ENCODE results near the gene GHDC. TPM values are rescaled to one million over a fixed set of nuclear protein-coding genes. Genes with fewer than 3 reads are reported as not detected.

The GHDC gene
- total RNA-seq, 2 experiments from 2014 or later, result 6.8 to 8.3 TPM

GRCh38 chr17:42171831-42172230 lies 22.5 kb downstream of the GHDC start:
- POLR2A ChIA-PET, result no interaction called here
- intact Hi-C loops (cut with DNase I, micrococcal nuclease), result no loop called here
- Mint-ChIP-seq H3K27me3 (no peaks in the 10 kb centered on the region), H3K9me3 (no peaks in the 10 kb centered on the region), H3K4me1 (ENCODE audit: low read depth) (no peaks in the 10 kb centered on the region), H3K36me3 (ENCODE audit: low read depth) (no peaks in the 10 kb centered on the region), H3K27ac (no peak overlapping the region), H3K4me3 (no peak overlapping the region)
- Histone ChIP-seq H3K36me3 (ENCODE audit: insufficient read depth, low read length) (no peaks in the 10 kb centered on the region), H3K27ac (ENCODE audit: low read depth in 1 of 2, low read length in 2 of 2) (no peak overlapping the region), H3K4me1 (ENCODE audit: insufficient read depth, low read length) (peaks cover 3% of the 10 kb centered on the region), H3K4me3 (ENCODE audit: low read length) (no peak overlapping the region), H3K27me3 (ENCODE audit: control insufficient read depth in 1 of 2, insufficient read depth in 2 of 2, low read length in 2 of 2) (no peaks in the 10 kb centered on the region), H3K9me3 (ENCODE audit: control insufficient read depth in 1 of 2, insufficient read depth in 1 of 2, low read length in 2 of 2) (no peaks in the 10 kb centered on the region)
- no peak for TF ChIP-seq CTCF (IDR thresholded peaks at IDR 0.05)
- ATAC-seq (ENCODE audit: poor library complexity), result no peak
- CTCF ChIA-PET, result no interaction called here
- no peak for DNase-seq

GRCh38 chr17:42169351-42169750 lies 24.9 kb downstream of the GHDC start:
- H3K27me3 Mint-ChIP-seq, result no peaks in the 10 kb centered on the region
- Histone ChIP-seq H3K36me3 (ENCODE audit: insufficient read depth, low read length) (no peaks in the 10 kb centered on the region), H3K27me3 (ENCODE audit: control insufficient read depth in 1 of 2, insufficient read depth in 2 of 2, low read length in 2 of 2) (no peaks in the 10 kb centered on the region), H3K4me1 (ENCODE audit: insufficient read depth, low read length) (peaks cover 1% of the 10 kb centered on the region), H3K4me3 (ENCODE audit: low read length) (no peak overlapping the region), H3K27ac (ENCODE audit: low read depth in 1 of 2, low read length in 2 of 2) (no peak overlapping the region), H3K9me3 (ENCODE audit: control insufficient read depth in 1 of 2, insufficient read depth in 1 of 2, low read length in 2 of 2) (no peaks in the 10 kb centered on the region)
- DNase-seq (no peak), ATAC-seq (ENCODE audit: poor library complexity) (no peak)
- no peaks in the 10 kb centered on the region for H3K9me3 Mint-ChIP-seq
- no peaks in the 10 kb centered on the region for H3K4me1 Mint-ChIP-seq (ENCODE audit: low read depth)
- intact Hi-C loops (cut with DNase I, micrococcal nuclease), result no loop called here
- no peak overlapping the region for H3K27ac Mint-ChIP-seq
- TF ChIP-seq CTCF (IDR thresholded peaks at IDR 0.05), result no peak
- no peaks in the 10 kb centered on the region for H3K36me3 Mint-ChIP-seq (ENCODE audit: low read depth)
- H3K4me3 Mint-ChIP-seq, result no peak overlapping the region
- ChIA-PET POLR2A (no interaction called here), CTCF (no interaction called here)

GRCh38 chr17:42167807-42168206 lies 26.5 kb downstream of the GHDC start:
- CTCF ChIA-PET, result no interaction called here
- no peak overlapping the region for H3K4me3 Mint-ChIP-seq
- no peak overlapping the region for H3K27ac ChIP-seq (ENCODE audit: low read depth in 1 of 2, low read length in 2 of 2)
- intact Hi-C loops (cut with DNase I, micrococcal nuclease), result no loop called here
- no peak overlapping the region for H3K4me3 ChIP-seq (ENCODE audit: low read length)
- no peaks in the 10 kb centered on the region for H3K36me3 ChIP-seq (ENCODE audit: insufficient read depth, low read length)
- H3K27me3 ChIP-seq (ENCODE audit: control insufficient read depth in 1 of 2, insufficient read depth in 2 of 2, low read length in 2 of 2), result no peaks in the 10 kb centered on the region
- no peak for TF ChIP-seq CTCF (IDR thresholded peaks at IDR 0.05)
- no peaks in the 10 kb centered on the region for H3K27me3 Mint-ChIP-seq
- POLR2A ChIA-PET, result no interaction called here
- no peak overlapping the region for H3K27ac Mint-ChIP-seq
- DNase-seq (no peak), ATAC-seq (ENCODE audit: poor library complexity) (no peak)
- H3K9me3 ChIP-seq (ENCODE audit: control insufficient read depth in 1 of 2, insufficient read depth in 1 of 2, low read length in 2 of 2), result no peaks in the 10 kb centered on the region
- no peaks in the 10 kb centered on the region for H3K36me3 Mint-ChIP-seq (ENCODE audit: low read depth)
- H3K4me1 ChIP-seq (ENCODE audit: insufficient read depth, low read length), result no peaks in the 10 kb centered on the region
- H3K9me3 Mint-ChIP-seq, result no peaks in the 10 kb centered on the region
- H3K4me1 Mint-ChIP-seq (ENCODE audit: low read depth), result no peaks in the 10 kb centered on the region

All from CD4-positive, alpha-beta T cell (primary cell).